Frontal cortex (tissue), 4 donors: ENCODE results near the gene C16orf46. TPM values are rescaled to one million over a fixed set of nuclear protein-coding genes. Genes with fewer than 3 reads are reported as not detected.
"Not testable (repeated sequence)": the region's sequence is repeated elsewhere in the genome, so short reads cannot be mapped to it uniquely, and the experiment has no call there.

Experiments
- DNase-seq, 2 donors: peaks; one replicate each; pipeline ENCODE4 v3.0.0; 2012; ENCODE audit warnings: low spot score in 2 of 2
- FAIRE-seq: peaks from 2 replicates; lab custom pipeline; 2012; peaks lifted over from hg19 to GRCh38; lab: Jason Lieb, UNC
- total RNA-seq: library from RNA; depleted of rRNA; stranded (reverse); fragments of >200 nt; gene quantifications from one replicate; pipeline ENCODE4 v1.2.3, GENCODE V29; 2014
- donor health status: control.
- donor health status: control.
- donor health status: control.

C16orf46 gene
- total RNA-seq: 0.41 TPM

GRCh38 chr16:81077076-81077940 is at the start of gene C16orf46:
C16orf46 (minus strand) TSS chr16:81077238; CDS start chr16:81063955, 13,283 bp downstream.
- FAIRE-seq: no peak

GRCh38 chr16:81123092-81123852 is 46.2 kb upstream of the C16orf46 start:
- DNase-seq: no peak
- FAIRE-seq: no peak

More at GRCh38 chr16:81077076-81077940, at the start of gene C16orf46:
- DNase-seq: peak; percentile 87 to 94

GRCh38 chr16:81121474-81121990 is 44.5 kb upstream of the C16orf46 start:
- no peak for FAIRE-seq
- no peak for DNase-seq

GRCh38 chr16:81117436-81117835 is 40.4 kb upstream of the C16orf46 start:
- DNase-seq (no peak), FAIRE-seq (no peak)

GRCh38 chr16:81116285-81116684 is 39.2 kb upstream of the C16orf46 start:
- no peak for DNase-seq
- no peak for FAIRE-seq

GRCh38 chr16:81112453-81112852 is 35.4 kb upstream of the C16orf46 start:
- no peak for FAIRE-seq
- no peak for DNase-seq

GRCh38 chr16:81109274-81109673 is 32.2 kb upstream of the C16orf46 start:
- FAIRE-seq, DNase-seq: not testable (repeated sequence)

GRCh38 chr16:81107511-81107910 is 30.5 kb upstream of the C16orf46 start:
- no peak for FAIRE-seq
- DNase-seq: no peak

- DNase-seq (no peak), FAIRE-seq (no peak)
These were observed 29.9 kb upstream of the C16orf46 start for GRCh38 chr16:81106826-81107503.

- DNase-seq (no peak), FAIRE-seq (no peak)
These were observed 28.9 kb upstream of the C16orf46 start for GRCh38 chr16:81105946-81106345.

GRCh38 chr16:81101702-81102101 is 24.7 kb upstream of the C16orf46 start:
- no peak for FAIRE-seq

GRCh38 chr16:81099958-81100357 is 22.9 kb upstream of the C16orf46 start:
- DNase-seq: no peak
- FAIRE-seq: no peak

More at GRCh38 chr16:81101702-81102101, 24.7 kb upstream of the C16orf46 start:
- DNase-seq: no peak

GRCh38 chr16:81097230-81097629 is 20.2 kb upstream of the C16orf46 start:
- no peak for DNase-seq
- FAIRE-seq: no peak

- no peak for FAIRE-seq
- no peak for DNase-seq
These were observed 19.7 kb upstream of the C16orf46 start for GRCh38 chr16:81096715-81097208.

- peak; percentile 84 for FAIRE-seq
- peak; percentile 91 to 95 for DNase-seq
These were observed 19.1 kb upstream of the C16orf46 start, which contains the start of gene GCSH for GRCh38 chr16:81095953-81096714. GCSH (minus strand) TSS chr16:81096395; CDS start chr16:81096278, 117 bp downstream.

- FAIRE-seq (no peak), DNase-seq (no peak)
These were observed 18.6 kb upstream of the C16orf46 start for GRCh38 chr16:81095653-81095952.

GRCh38 chr16:81094771-81095251 is 17.8 kb upstream of the C16orf46 start:
- FAIRE-seq: no peak
- DNase-seq: no peak

GRCh38 chr16:81088836-81089235 is 11.8 kb upstream of the C16orf46 start:
- DNase-seq: no peak
- FAIRE-seq: no peak

- DNase-seq (no peak), FAIRE-seq (no peak)
These were observed 4.0 kb upstream of the C16orf46 start for GRCh38 chr16:81081014-81081413.
